HG03095 (cell line): ENCODE measurements around the gene SNRK.

Experiments
- ATAC-seq: cut with Tn5 transposase; IDR thresholded peaks from one replicate; pipeline ENCODE4 v1.9.1; 2021; ENCODE audit warnings: moderate library complexity; ENCODE audit not compliant: unreplicated experiment

The SNRK gene

DNA sequence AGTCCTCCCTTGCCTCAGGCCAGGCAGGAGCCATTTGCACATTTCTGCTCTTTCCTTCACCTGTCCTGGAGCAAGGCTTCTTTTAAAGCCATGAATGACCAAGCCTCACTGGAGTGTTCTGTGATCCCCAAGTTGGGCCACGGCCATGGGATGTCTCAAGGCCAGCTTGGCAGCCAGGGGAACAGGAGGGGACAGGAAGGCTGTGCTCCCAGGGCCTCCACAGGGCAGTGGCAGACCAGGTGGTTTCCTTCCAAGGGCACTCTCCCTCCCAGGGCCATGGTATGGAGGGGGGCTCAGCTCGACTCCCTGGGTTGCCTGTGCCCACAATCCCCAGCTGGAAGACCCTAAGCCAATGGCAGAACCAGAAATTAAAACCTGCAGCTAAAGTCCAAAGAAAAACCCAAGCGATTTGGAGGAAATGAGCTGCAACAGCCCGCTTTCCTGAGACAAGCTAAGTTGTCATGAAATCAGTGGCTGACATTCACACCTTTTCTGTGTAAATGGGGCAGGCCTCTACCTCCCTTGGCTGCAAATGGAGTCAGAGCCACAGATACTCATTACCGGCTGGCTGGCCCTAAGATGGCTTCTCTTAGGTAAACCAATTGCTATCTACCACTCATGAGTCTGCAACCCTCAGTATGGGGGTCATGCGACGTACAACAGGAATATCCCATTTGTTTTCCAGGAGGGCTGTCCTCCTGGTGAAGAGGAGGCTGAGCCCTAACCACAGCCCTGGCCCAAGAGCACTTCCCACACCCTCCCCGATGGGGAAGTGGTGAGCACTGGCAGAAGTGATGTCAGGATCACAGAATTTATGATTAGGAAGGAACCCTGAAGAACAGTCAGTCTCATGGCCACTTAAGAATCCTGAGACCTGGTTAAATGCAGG is 83.3 kb downstream of the SNRK start:
- ATAC-seq = no peak

DNA sequence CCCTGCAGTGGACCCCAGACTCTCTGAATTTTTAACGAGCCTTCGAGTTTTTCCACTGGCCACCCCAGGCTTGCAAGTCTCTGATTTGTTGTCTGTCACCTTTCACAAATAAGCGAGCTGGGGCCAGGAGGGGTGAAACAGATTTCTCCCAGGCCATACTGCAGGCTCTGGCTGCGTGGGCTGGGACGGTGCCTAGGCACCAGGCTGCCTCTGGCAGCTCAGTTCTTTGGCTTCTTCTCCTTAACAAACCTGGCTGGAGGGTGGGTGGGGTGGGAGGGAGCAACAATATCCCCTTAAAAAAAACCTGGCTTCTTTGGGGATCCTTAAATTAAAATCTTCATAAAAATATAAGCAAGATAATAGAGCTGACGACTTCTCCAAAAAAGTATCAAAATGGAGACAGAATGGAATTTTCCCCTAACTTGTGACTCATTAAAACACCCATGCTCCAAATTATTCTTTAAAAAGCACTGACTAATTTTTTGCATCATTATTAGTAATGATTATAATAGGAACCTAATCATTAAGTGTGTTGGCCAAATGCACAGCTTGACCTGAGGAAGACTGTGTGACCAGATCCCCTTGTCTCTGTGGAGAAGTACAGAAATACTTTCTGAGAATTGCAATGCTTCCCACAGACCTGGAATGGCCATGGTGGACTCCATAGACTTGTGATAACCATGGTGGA is 84.1 kb downstream of the SNRK start:
- no peak for ATAC-seq

DNA sequence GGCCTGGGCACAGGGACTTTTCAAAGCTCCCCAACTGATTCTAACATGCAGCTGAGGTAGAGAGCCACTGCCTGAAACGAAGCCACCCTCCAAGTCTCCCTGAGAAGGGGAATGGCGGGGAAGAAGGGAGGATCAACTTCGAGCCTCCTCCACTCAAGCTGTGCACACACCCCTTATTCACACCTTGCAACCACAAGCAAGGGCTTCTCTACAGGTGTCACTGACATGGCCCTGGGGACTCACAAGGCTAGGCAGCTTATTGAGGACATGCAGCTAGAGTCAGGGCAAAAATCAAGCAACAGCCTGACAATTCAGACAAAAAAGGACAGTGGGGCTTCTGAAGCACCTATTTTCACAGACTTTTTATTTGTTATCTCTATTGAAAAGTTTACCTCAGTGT is 85.2 kb downstream of the SNRK start:
- ATAC-seq = no peak

GRCh38 chr3:43372007-43372740 is 85.8 kb downstream of the SNRK start:
- ATAC-seq = no peak

GRCh38 chr3:43372809-43373559 is 86.6 kb downstream of the SNRK start:
- no peak for ATAC-seq

DNA sequence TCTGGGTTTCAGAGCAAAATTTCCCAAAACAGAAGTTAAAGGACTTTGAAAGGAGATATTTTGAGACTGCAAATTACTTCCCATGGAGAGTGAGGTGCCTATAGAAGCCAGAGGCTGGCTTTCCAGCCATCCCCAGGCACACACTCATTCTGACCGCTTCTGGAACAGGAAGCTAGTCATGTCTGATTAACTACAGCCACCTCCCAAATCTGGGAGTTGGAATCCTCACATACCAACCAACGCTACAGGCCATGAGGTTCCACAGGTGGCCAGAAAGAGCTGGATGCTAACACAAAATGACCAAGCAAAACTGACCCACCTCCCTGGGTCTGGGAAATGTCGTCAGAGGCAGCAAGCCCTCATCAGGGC is 87.2 kb downstream of the SNRK start:
- ATAC-seq = no peak

DNA sequence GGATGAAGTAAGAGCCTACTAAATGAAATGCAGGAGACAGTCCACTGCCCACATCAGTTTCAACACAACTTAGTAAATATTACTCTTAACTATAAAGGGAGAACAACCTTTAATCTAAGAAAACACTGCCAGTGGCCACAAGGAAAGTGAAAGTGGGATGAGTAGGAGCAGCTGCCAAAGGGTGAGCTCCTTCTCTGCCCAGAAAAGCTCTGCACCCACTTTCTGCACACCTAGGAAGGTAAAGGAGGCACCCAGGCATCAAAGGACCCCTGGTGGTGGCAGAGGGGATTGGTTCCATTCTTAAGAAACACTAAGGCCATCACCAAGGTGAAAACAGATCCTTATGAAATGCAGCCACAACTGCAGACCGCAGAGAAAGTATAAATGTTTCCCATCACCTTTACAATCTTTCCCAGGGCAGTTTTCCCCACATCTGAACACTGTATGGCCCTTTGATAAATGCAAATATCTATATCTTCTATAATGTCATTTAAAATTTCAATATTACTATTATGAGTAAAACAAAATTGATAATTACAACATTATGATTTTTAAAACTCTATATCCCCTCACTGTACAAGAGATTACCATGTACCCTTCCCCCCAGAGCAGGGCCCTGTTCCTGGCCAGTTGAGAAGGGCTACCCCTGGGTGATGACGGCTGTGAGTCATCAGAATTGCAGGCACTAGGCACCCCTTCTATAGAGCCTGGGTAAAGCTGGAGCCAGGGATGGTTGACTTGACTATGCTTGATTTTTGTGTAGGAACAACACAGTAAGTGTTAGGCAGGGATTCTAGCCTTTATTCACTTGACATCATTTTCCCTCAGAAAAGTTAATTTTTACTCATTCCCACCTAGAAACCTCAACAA is 92.0 kb downstream of the SNRK start:
- ATAC-seq = peak; percentile 73

DNA sequence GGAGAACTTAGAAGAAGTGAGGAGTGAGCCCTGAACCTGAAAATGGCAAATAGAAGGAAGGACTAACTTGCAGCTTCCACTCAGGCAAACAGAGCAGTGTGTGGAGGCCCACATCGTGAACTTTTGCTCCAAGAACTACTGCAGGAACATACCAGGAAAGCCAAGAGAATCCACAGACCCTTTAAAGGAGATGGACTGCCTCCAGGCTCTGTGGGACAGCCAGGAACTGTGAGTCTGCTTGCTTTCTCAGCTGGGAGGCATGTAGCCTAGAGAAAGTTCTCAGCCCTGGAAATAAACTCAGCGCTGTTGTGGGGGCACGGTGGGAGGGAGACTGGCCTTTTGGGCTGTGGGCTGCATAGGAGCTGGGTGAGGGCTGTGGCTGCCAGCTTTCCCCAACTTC is 93.0 kb downstream of the SNRK start:
- ATAC-seq = no peak

- ATAC-seq = no peak
These were observed 101.8 kb downstream of the SNRK start for GRCh38 chr3:43388175-43388574.

DNA sequence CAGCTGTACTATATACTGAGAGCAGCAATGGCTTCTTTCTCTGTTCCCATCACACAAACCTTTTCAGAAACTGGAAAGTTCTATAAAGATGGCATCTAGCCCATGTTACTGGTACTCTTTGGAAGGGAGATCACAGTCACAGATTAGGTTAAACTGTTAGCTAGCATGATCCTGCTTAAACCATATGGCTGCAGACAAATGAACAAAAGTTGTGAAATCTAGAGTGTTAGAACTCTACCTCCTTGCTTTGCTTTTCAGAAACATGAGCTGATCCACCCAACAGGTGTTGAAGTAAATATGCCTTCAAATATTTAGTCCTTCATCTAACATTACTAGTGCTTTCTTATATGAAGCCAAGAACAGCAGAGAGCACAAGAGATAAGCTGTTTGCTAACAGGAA is 102.6 kb downstream of the SNRK start:
- ATAC-seq = no peak

DNA sequence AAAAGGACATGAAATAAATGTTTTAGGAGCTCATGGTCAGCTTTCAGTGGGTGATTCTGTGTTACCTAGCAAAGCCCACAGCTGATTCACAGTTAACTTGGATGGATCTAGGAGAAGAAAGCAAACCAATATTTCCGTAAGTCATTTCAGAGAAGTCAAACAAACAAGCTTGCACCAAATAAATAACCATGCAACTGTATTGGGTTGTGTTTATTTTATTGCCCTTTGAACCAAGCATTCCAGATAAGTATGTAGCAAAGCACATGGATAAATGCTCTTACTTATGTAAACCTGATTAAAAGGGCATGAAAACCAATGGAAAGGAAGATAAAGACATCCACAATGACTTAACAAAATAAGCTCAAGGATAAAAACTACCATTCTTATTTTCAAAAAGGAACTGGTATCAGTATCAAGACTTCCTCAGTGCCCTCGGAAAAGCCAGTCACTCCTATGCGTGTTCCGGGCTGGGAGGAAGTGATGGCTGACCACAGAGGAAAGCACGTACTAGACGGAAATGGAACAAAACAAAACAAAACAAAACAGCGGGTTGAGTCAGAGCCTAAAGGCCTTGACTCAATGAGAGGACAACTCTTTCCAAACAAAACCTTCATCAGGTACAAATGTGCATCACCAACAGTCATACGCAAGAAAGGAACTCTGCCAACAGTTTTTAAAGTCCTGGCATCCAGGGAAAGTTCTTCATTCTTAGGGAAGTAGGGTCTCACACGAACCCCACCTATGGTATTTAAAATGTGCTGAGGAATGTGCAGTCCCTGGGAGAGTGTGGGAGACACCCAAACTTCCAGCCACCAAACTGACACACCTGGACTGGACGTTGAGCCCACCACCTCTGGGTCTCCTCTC is 103.3 kb downstream of the SNRK start:
- ATAC-seq = peak; percentile 68

DNA sequence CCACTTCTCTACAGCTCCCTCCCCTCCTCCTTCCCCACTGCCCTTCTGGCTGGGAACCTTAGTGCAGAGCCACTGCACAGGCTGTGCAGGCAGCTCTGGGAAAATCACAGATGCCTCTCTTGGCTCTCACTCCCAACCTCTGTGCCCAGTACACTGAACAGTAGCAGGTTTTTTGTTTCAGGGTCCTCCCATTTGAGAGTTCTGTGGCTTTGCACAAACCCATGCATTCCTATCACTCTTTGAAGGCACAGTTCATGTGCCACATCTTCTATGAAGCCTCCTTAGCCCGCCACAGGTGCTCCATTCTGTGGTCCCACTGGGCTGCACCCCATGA is 103.9 kb downstream of the SNRK start:
- no peak for ATAC-seq

DNA sequence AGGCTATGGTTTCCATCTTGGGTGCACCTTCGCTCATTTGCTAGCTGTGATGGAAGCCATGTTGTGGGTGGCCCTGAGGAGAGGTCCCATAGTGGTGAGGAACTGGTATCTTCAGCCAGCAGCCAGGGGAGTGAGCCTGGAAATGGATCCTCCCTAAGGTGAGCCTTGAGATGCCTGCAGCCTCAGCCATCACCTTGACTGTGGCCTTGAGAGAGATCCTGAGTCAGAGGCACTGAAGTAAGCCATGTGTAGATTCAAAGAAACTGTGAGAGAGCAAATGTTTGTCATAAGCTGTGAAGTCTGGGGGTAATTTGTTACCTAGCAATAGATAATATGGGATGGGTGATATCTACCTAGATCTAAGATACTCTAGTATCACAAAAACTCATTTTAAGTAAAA is 105.3 kb downstream of the SNRK start:
- ATAC-seq = no peak

DNA sequence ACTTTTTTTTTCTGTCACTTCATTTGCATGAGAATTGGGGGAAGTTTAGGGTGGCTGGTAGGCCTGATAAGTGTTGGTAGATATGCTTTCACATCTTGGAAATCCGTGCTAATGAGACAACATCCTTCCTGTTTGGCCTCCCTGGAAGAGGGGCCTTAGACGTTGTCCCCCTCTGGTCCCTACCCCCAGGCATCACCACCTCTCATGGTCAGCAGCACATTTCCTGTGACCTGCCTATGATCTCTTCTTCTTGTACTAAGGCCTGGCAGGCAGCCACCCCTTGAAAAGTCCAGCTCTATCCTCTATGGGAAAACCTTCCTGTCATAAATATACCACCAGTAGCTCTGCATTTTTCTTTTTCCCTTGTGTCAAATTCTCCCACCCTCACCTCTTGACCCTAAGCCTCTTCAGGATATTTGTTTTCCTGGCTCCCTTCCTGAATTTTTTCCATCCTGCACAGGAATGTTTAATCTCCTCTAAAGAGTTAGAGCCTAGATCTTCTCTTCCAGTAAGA is 107.8 kb downstream of the SNRK start:
- ATAC-seq = no peak

- no peak for ATAC-seq
These were observed 112.7 kb downstream of the SNRK start for GRCh38 chr3:43399034-43399433.

- ATAC-seq = no peak
These were observed 113.8 kb downstream of the SNRK start for GRCh38 chr3:43400167-43400566.
